Mucosa of gallbladder (tissue), 1 donor: Measurements from ENCODE around the gene VWA3B. TPM values are rescaled to one million over a fixed set of nuclear protein-coding genes. Genes with fewer than 3 reads are reported as not detected.

ENCODE experiments used
- DNase-seq: peaks from one replicate; pipeline ENCODE4 v3.0.0-alpha.2; 2020; ENCODE audit warnings: low spot score
- total RNA-seq: library from RNA; stranded (reverse); gene quantifications from one replicate; pipeline ENCODE4 v1.2.1, GENCODE V29; 2021
- donor health status: DM: no; HTN: no; CAD: no.

Gene VWA3B
- total RNA-seq, 1 donor from 2014 or later, result 0.58 TPM

GRCh38 chr2:98333922-98334321 is 247.0 kb downstream of the VWA3B start:
- no peak for DNase-seq

- no peak for DNase-seq
These were observed 247.6 kb downstream of the VWA3B start for GRCh38 chr2:98334439-98335078.

- no peak for DNase-seq
These were observed 248.3 kb downstream of the VWA3B start for GRCh38 chr2:98335271-98335670.

GRCh38 chr2:98341241-98341640 is 254.3 kb downstream of the VWA3B start:
- no peak for DNase-seq

- DNase-seq, result no peak
These were observed 256.3 kb downstream of the VWA3B start for GRCh38 chr2:98343285-98343684.

GRCh38 chr2:98346311-98347236 is 259.6 kb downstream of the VWA3B start, which contains the start of gene CNGA3:
Gene CNGA3 (plus strand): TSS chr2:98346456. CDS start chr2:98369976, 23,520 bp downstream.
- no peak for DNase-seq

GRCh38 chr2:98347298-98348065 is 260.5 kb downstream of the VWA3B start:
- DNase-seq, result no peak

GRCh38 chr2:98348066-98348561 is 261.1 kb downstream of the VWA3B start:
- no peak for DNase-seq

GRCh38 chr2:98350411-98350810 is 263.4 kb downstream of the VWA3B start:
- DNase-seq, result no peak

- no peak for DNase-seq
These were observed 268.9 kb downstream of the VWA3B start for GRCh38 chr2:98355881-98356280.

GRCh38 chr2:98356729-98357128 is 269.8 kb downstream of the VWA3B start:
- DNase-seq, result no peak

GRCh38 chr2:98357849-98358248 is 270.9 kb downstream of the VWA3B start:
- no peak for DNase-seq

GRCh38 chr2:98359986-98360385 is 273.0 kb downstream of the VWA3B start:
- no peak for DNase-seq

Other genes starting within 250 kb of the VWA3B start
- 52.8 TPM for gene TMEM131, start 91.2 kb upstream of the VWA3B start, total RNA-seq